Mucosa of descending colon (tissue), 3 donors: ENCODE measurements around the gene NFKBIE. TPM values are rescaled to one million over a fixed set of nuclear protein-coding genes. Genes with fewer than 3 reads are reported as not detected.

Experiments used
- ATAC-seq: fragments of 200-7000 bp; cut with Tn5 transposase; one replicate; pipeline ENCODE4 v1.9.1; 2020; ENCODE audit warnings: mild to moderate bottlenecking, moderate library complexity
- DNase-seq, 3 donors: peaks; one replicate each; pipeline ENCODE4 v3.0.0-alpha.2; 2020
- H3K36me3 ChIP-seq: fragments of 200-600 bp; one replicate; pipeline ENCODE4 v1.8.0; 2021; ENCODE audit warnings: low read depth, mild to moderate bottlenecking
- H3K4me1 ChIP-seq: fragments of 200-600 bp; one replicate; pipeline ENCODE4 v1.8.0; 2021; ENCODE audit warnings: low read depth, mild to moderate bottlenecking
- H3K4me3 ChIP-seq: fragments of 200-600 bp; one replicate; pipeline ENCODE4 v1.8.0; 2021; ENCODE audit warnings: mild to moderate bottlenecking
- H3K9me3 ChIP-seq: fragments of 200-600 bp; one replicate; pipeline ENCODE4 v1.8.0; 2021; ENCODE audit warnings: mild to moderate bottlenecking
- intact Hi-C, 2 donors: fragments of 100-400 bp; cut with DNase I in 1 of 2; cut with micrococcal nuclease in 1 of 2; formaldehyde crosslinking; loops; one replicate each; pipeline versions ENCODE4 v1.11.0 to v1.11.1; 2022; cut with DNase I, micrococcal nuclease
- total RNA-seq, 3 donors: library from RNA; stranded (reverse); fragmentation: NEBNext Ultra II Directional in 2 of 3; extraction: Animal tissue kit (Norgen Biotek cat#: 25700) in 2 of 3; gene quantifications; one replicate each; pipeline versions ENCODE4 v1.2.1 to v1.2.4, GENCODE V29; 2021 to 2023
- TF ChIP-seq, protein P1 (sequence below): fragments of 200-600 bp; IDR thresholded peaks from one replicate; pipeline ENCODE4 v1.8.0; 2022; ENCODE audit warnings: antibody characterized with exemption, mild to moderate bottlenecking
- donor health status: DM: no; HTN: no; CAD: no; lungs with moderate emphysema.
- donor health status: DM: no; HTN: no; CAD: no.
- donor health status: DM: no; HTN: yes; CAD: no.

Gene NFKBIE
- total RNA-seq, 3 donors from 2014 or later = 8.7 to 13.4 (median 10.8) TPM

DNA sequence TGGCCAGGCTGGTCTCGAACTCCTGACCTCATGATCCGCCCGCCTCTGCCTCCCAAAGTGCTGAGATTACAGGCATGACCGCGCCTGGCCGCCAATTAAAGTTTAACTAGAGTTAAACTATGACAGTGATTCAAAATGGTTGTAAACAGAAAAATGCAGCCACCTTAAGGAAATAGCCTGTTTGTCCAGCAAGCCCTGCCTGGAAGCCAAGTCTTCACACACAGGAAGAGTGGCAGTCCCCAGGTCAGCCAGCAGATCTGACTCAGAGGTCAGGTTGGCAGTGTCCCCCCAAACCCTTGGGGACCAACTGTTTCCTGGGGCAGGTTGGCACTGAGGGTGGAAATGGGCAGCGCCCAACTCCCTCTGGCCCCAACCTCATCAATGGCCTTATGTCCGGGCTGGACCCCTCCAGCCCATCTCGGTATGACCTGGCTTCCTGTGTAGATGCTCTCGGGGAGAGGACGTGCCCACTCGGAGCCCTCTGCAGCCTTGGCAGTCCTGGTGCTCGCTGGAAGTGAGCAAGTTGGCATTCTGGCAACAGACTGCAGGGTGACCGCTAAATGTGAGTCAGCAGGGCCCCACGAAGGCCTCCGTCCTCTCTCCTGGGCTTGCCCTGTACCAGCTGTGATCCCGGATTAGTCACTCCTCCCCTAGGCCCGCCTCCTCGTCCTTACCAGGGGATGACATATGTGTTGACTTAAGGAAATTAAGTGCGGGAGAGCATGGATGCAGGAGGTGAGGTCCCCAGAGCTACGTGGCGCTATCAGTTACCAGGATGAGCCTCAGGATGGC, 28.1 kb downstream of the NFKBIE start:
- TF ChIP-seq, protein P1, sequence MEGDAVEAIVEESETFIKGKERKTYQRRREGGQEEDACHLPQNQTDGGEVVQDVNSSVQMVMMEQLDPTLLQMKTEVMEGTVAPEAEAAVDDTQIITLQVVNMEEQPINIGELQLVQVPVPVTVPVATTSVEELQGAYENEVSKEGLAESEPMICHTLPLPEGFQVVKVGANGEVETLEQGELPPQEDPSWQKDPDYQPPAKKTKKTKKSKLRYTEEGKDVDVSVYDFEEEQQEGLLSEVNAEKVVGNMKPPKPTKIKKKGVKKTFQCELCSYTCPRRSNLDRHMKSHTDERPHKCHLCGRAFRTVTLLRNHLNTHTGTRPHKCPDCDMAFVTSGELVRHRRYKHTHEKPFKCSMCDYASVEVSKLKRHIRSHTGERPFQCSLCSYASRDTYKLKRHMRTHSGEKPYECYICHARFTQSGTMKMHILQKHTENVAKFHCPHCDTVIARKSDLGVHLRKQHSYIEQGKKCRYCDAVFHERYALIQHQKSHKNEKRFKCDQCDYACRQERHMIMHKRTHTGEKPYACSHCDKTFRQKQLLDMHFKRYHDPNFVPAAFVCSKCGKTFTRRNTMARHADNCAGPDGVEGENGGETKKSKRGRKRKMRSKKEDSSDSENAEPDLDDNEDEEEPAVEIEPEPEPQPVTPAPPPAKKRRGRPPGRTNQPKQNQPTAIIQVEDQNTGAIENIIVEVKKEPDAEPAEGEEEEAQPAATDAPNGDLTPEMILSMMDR = no peak
- no peaks in the 10 kb centered on the region for H3K9me3 ChIP-seq
- H3K4me3 ChIP-seq = peak overlapping the region; percentile 19
- peak; percentile 91 to 96 (median 94) for DNase-seq
- ATAC-seq = peak; percentile 95
- H3K4me1 ChIP-seq = peaks cover 18% of the 10 kb centered on the region
- intact Hi-C loops = loop anchor here in 1 of 2 donors (10.0 kb wide), 1 partner anchor 62 kb away; no protein-coding TSS in a partner anchor
- H3K36me3 ChIP-seq = no peaks in the 10 kb centered on the region

DNA sequence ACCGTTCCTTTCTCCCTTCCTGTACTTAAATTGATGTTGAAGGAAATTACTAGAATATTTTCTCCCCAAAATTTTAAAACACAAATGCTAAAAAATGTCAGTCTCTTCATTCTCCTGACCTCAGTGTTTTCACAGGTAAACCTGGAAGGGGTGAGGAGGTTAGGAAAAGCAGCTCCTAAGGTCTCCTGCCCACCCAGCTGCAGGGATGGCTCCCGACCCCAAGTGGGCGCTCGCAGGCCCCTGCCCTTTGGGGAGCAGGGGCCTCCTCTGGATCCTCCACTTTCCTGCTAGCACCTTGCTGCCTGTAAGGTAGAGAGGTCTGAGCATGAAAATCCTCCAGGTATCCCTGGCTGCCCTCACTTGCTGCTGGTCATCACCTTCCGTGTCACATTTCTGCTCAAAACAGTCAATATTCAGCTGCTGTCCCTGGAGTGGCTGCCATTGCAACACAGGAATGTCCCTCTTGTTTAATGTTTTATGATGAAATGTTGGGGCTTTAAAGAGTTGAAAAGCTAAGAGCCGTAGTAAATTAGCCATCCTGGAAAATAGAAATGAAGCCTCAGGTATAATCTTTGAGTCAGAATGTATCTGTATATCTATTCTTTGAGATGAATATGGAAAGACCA, 29.3 kb downstream of the NFKBIE start:
- Histone ChIP-seq H3K9me3 (no peaks in the 10 kb centered on the region), H3K4me1 (peaks cover 18% of the 10 kb centered on the region), H3K4me3 (no peak overlapping the region)

DNA sequence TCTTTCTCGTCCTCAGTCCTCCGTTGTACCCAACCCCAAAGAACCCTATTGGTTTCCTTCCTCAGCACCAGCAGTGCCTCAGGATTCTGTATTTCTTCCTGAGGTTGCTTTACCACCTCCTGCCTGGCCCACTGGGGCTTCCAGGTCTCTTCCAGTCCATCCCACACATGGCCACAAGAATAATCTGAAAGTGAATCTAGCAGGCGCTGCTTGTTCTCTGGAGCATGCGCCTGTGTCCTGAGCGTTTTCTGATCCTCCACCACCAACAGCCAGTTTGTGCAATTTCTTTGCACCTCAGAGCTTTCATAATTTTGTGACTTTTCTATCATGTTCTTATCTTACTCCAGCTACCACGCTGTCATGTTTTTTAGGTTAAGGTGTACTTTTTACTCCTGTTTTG, 30.1 kb downstream of the NFKBIE start:
- Histone ChIP-seq H3K36me3 (no peaks in the 10 kb centered on the region), H3K4me3 (no peak overlapping the region), H3K4me1 (peaks cover 18% of the 10 kb centered on the region), H3K9me3 (no peaks in the 10 kb centered on the region)
- TF ChIP-seq, protein P1 = no peak
- intact Hi-C loops = loop anchor here in 1 of 2 donors (10.0 kb wide), 1 partner anchor 60 kb away; no protein-coding TSS in a partner anchor
- no peak for ATAC-seq
- no peak for DNase-seq

More for the DNA sequence above, 29.3 kb downstream of the NFKBIE start:
- intact Hi-C loops = loop anchor here in 1 of 2 donors (10.0 kb wide), 1 partner anchor 61 kb away; no protein-coding TSS in a partner anchor
- TF ChIP-seq, protein P1 = no peak
- DNase-seq (no peak), ATAC-seq (no peak)
- H3K36me3 ChIP-seq = no peaks in the 10 kb centered on the region

DNA sequence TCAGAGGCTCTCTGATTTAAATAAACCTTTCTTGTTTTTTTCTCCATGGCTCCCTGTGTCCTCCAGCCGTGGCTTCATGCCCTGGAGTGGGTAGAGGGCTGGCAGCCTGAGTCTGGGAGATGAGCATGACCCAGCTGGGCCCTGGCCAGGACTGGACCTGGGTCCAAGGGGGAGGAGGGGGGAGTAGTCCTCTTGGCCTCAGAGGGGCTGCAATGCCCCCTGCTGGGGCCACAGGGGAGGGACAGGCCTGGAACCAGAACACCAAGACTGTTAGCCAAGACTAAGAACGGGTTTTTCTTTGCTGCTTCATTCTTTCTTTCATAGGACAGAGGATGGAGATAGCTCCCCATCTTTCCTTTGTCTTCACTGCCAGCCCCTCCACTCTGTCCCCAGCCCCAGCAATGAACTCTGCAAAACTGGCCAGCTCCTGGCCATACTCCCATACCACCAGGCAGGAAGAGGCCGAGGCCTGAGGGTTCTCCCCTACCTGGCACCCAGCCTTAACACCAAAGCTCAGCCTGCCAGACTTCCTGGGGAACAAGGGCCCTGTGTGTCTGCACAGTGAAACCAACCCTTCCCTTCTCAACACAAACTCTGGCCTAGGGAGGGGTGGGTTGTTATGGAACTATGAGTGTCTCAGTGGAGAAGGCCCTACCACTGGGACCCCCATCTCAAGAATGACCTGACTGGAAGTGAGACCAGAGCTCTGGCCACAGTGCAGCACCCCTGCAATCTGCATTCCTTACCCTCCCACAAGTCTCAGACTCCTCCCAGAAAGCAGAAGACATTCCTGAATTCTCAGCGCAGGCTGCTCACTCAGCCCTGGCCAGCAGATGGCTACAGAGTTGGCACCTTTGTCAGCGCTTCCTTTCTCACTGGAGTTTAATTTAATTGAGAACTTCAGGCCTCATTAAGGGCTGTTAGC, 31.0 kb downstream of the NFKBIE start:
- ATAC-seq = peak; percentile 38
- Histone ChIP-seq H3K9me3 (no peaks in the 10 kb centered on the region), H3K4me3 (no peak overlapping the region), H3K36me3 (no peaks in the 10 kb centered on the region), H3K4me1 (peaks cover 18% of the 10 kb centered on the region)
- TF ChIP-seq, protein P1 = peak; percentile 28
- peak in 2 of 3 donors; percentile 72 to 74 for DNase-seq
- intact Hi-C loops = loop anchor here in 1 of 2 donors (10.0 kb wide), 1 partner anchor 60 kb away; no protein-coding TSS in a partner anchor

DNA sequence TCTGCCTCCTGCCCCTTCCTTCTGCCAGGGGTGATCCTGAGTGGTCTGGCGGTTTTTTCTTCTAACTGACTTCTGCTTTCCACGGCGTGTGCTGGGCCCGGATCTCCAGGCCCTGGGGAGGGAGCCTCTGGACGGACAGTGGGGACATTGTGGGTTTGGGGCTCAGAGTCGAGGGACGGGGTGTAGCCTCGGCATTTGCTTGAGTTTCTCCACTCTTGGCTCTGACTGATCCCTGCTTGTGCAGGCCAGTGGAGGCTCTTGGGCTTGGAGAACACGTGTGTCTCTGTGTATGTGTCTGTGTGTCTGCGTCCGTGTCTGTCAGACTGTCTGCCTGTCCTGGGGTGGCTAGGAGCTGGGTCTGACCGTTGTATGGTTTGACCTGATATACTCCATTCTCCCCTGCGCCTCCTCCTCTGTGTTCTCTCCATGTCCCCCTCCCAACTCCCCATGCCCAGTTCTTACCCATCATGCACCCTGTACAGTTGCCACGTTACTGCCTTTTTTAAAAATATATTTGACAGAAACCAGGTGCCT, 31.7 kb downstream of the NFKBIE start:
- no peaks in the 10 kb centered on the region for H3K9me3 ChIP-seq
- TF ChIP-seq, protein P1 = no peak
- ATAC-seq = no peak
- no peaks in the 10 kb centered on the region for H3K36me3 ChIP-seq
- DNase-seq = no peak
- intact Hi-C loops = loop anchor here in 1 of 2 donors (10.0 kb wide), 1 partner anchor 59 kb away; no protein-coding TSS in a partner anchor
- H3K4me1 ChIP-seq = peaks cover 18% of the 10 kb centered on the region
- H3K4me3 ChIP-seq = no peak overlapping the region
